Small intestine (tissue), 7 donors: ENCODE results near the gene ETFB. TPM values are rescaled to one million over a fixed set of nuclear protein-coding genes. Genes with fewer than 3 reads are reported as not detected.

Experiments
- DNase-seq, 2 donors: peaks; one replicate each; pipeline versions ENCODE4 v3.0.0 to v3.0.0-alpha.2; 2013
- FAIRE-seq: peaks from 2 replicates; lab custom pipeline; 2012; peaks lifted over from hg19 to GRCh38; lab: Jason Lieb, UNC
- H3K27ac ChIP-seq, 3 donors: one replicate each; pipeline ENCODE4 v1.5.1; 2013; ENCODE audit warnings: low read length in 2 of 3, mild to moderate bottlenecking in 2 of 3, control low read depth in 1 of 3, inconsistent platforms in 1 of 3, low read depth in 1 of 3, moderate library complexity in 1 of 3
- H3K27me3 ChIP-seq, 3 donors: one replicate each; pipeline ENCODE4 v1.6.1; 2013; ENCODE audit warnings: low read length in 3 of 3, inconsistent platforms in 1 of 3; ENCODE audit not compliant: control insufficient read depth in 3 of 3, insufficient read depth in 3 of 3
- H3K36me3 ChIP-seq, 3 donors: one replicate each; pipeline ENCODE4 v1.6.1; 2013; ENCODE audit warnings: low read length in 3 of 3, inconsistent platforms in 1 of 3, low read depth in 1 of 3, mild to moderate bottlenecking in 1 of 3, moderate library complexity in 1 of 3; ENCODE audit not compliant: control insufficient read depth in 3 of 3, insufficient read depth in 2 of 3
- H3K4me1 ChIP-seq, 3 donors: one replicate each; pipeline ENCODE4 v1.6.1; 2013; ENCODE audit warnings: low read length in 2 of 3, inconsistent platforms in 1 of 3, low read depth in 1 of 3, mild to moderate bottlenecking in 1 of 3, moderate library complexity in 1 of 3; ENCODE audit not compliant: control insufficient read depth in 3 of 3, insufficient read depth in 2 of 3
- H3K4me3 ChIP-seq, 3 donors: one replicate each; pipeline ENCODE4 v1.5.1; 2013; ENCODE audit warnings: low read length in 3 of 3, control low read depth in 1 of 3, inconsistent platforms in 1 of 3, low read depth in 1 of 3, mild to moderate bottlenecking in 1 of 3, moderate library complexity in 1 of 3
- H3K9me3 ChIP-seq, 2 donors: one replicate each; pipeline ENCODE4 v1.6.1; 2013; ENCODE audit warnings: low read depth in 1 of 2, low read length in 1 of 2; ENCODE audit not compliant: control insufficient read depth in 2 of 2, insufficient read depth in 1 of 2
- WGBS, 3 donors: extraction: QIAGEN DNeasy Blood & Tissue Kit; methylation state at CpG; one replicate each; pipeline ENCODE4 v1.1.7; 2013; 5-methylcytosine and 5-hydroxymethylcytosine counted together
- polyA plus RNA-seq, 4 donors: library from polyadenylated mRNA; stranded (reverse) in 3 of 4; unstranded in 1 of 4; fragments of 200-250 nt in 3 of 4; fragments of 120-200 nt in 1 of 4; gene quantifications; one replicate each; pipeline versions ENCODE4 v1.2.1 to v1.2.3, GENCODE V29; 2013
- donor health status: healthy with polysubstance abuse.
- donor health status: control.
- donor health status: control.
- donor health status: Bipolar disorder and iron deficiency.
- donor health status: healthy.

ETFB gene
- polyA plus RNA-seq, 4 donors, result 178 to 412 (median 249) TPM

GRCh38 chr19:51295382-51296126 is 70.6 kb downstream of the ETFB start:
- WGBS, 3 donors, result 48 to 55% (median 49%) methylated on average over 15 of the region's 15 CpGs
- Histone ChIP-seq H3K9me3 (no peaks in the 10 kb centered on the region), H3K4me1 (no peaks in the 10 kb centered on the region), H3K27ac (no peak overlapping the region), H3K36me3 (no peaks in the 10 kb centered on the region), H3K27me3 (peaks cover 0 to 8% (median 0%) of the 10 kb centered on the region in 3 donors), H3K4me3 (no peak overlapping the region)
- no peak for DNase-seq
- FAIRE-seq, result no peak

Other genes starting within 250 kb of the ETFB start
- 1 to 10 TPM in 2 of 4 donors, under 1 TPM in 2; 0.81 to 3.4 (median 1.0) TPM for gene SIGLEC9, start 241.5 kb downstream of the ETFB start, polyA plus RNA-seq
- gene SIGLEC7, start 224.1 kb downstream of the ETFB start, polyA plus RNA-seq, result 1 to 10 TPM in 3 of 4 donors, under 1 TPM in 1; 0.45 to 1.9 (median 1.3) TPM
- gene CD33, start 141.3 kb downstream of the ETFB start, polyA plus RNA-seq, result 1 to 10 TPM in 3 of 4 donors, under 1 TPM in 1; 0.67 to 5.2 (median 4.5) TPM
- not detected for gene SIGLECL1, start 115.3 kb downstream of the ETFB start, polyA plus RNA-seq
- gene IGLON5, start 54.7 kb downstream of the ETFB start, polyA plus RNA-seq, result 1 to 10 TPM in 2 of 4 donors, not detected in 2; 1.1 to 1.3 TPM
- 1 to 10 TPM; 1.4 to 6.0 (median 2.4) TPM for gene VSIG10L, start 24.2 kb downstream of the ETFB start, polyA plus RNA-seq
- gene CLDND2, start 2.6 kb upstream of the ETFB start, polyA plus RNA-seq, result 1 to 10 TPM in 2 of 4 donors, under 1 TPM in 1, not detected in 1; 0.25 to 4.1 (median 2.0) TPM
- gene NKG7, start 6.3 kb upstream of the ETFB start, polyA plus RNA-seq, result 1 to 10 TPM; 3.6 to 6.7 (median 5.5) TPM
- gene LIM2, start 21.6 kb upstream of the ETFB start, polyA plus RNA-seq, result under 1 TPM in 1 of 4 donors, not detected in 3; 0.04 TPM
- 1 to 10 TPM in 1 of 4 donors, not detected in 3; 3.5 TPM for gene C19orf84, start 24.2 kb upstream of the ETFB start, polyA plus RNA-seq
- 1 to 10 TPM; 1.3 to 10.0 (median 2.2) TPM for gene SIGLEC10, start 51.3 kb upstream of the ETFB start, polyA plus RNA-seq
- gene SIGLEC8, start 92.1 kb upstream of the ETFB start, polyA plus RNA-seq, result 1 to 10 TPM in 1 of 4 donors, under 1 TPM in 2, not detected in 1; 0.22 to 1.1 (median 0.59) TPM
- 1 to 10 TPM in 2 of 4 donors, under 1 TPM in 2; 0.10 to 5.8 (median 1.9) TPM for gene CEACAM18, start 112.2 kb upstream of the ETFB start, polyA plus RNA-seq
- 1 to 10 TPM in 2 of 4 donors, under 1 TPM in 1, not detected in 1; 0.33 to 5.7 (median 2.0) TPM for gene SIGLEC12, start 135.4 kb upstream of the ETFB start, polyA plus RNA-seq
- gene SIGLEC6, start 165.3 kb upstream of the ETFB start, polyA plus RNA-seq, result under 1 TPM in 2 of 4 donors, not detected in 2; 0.09 to 0.76 TPM
- 1 to 10 TPM; 1.6 to 8.9 (median 2.2) TPM for gene ZNF175, start 204.9 kb upstream of the ETFB start, polyA plus RNA-seq